GM21619 (cell line): ENCODE data around the gene GPRIN1.
A peak's percentile ranks its signal among the peaks of the same experiment; 100 is the strongest.

Source experiments
- ATAC-seq: cut with Tn5 transposase; IDR thresholded peaks from one replicate; pipeline ENCODE4 v1.9.1; 2021; ENCODE audit not compliant: unreplicated experiment

The GPRIN1 gene

DNA sequence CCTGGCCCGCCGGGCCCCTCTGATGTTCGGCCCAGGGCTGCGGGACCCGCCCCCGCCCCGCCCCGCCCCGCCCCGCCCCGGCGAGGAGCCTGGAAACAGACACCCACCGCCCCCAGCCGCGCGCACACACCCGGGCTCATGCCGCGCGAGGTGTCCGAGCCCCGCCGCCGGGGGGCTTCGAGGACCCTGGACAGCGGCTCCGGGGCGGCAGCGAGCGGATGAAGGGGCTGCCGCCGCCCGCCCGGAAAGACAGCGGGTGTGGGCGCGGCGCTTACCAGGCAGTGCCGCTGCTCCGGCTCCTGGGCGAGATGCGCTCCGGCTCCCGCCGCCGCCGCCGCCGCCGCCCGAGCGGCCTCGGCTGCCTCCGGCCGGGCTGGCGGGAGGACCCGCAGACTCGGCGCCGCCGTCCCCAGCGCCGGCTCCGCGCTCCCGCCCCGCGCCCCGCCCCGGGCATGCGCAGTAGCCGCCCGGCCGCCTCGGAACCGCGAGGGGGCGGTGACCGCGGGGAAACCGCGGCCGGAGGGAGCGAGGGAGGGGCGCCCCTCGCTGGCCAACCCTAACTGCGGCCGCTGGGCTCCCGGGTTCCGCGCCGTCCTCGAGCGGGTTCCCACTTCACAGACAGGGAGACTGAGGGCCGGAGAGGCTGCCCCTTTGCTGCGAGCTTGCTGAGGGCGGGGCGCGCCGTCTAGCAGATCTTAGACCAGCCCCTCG is at the start of gene GPRIN1:
Gene GPRIN1, minus strand, starts transcription at position 433 of the 711 bp plus-strand sequence. CDS start 10,322 bp downstream, outside the sequence.
- ATAC-seq: peak; percentile 80

DNA sequence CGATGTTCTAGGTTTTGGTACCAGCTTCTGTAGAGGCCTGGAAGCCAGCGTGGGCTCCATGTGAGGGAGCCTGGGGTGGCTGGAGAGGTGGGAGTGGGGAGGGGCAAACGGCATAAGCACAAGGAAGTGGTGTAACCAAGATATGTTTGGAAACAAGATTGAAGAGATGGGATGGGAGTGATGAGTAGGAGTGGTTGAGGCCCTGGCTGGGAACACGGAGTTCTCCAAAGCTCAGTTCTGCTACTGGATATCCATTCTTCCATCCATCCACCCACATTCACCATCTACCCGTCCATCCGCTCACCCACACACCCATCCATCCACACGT is 49.5 kb upstream of the GPRIN1 start:
- ATAC-seq: no peak

DNA sequence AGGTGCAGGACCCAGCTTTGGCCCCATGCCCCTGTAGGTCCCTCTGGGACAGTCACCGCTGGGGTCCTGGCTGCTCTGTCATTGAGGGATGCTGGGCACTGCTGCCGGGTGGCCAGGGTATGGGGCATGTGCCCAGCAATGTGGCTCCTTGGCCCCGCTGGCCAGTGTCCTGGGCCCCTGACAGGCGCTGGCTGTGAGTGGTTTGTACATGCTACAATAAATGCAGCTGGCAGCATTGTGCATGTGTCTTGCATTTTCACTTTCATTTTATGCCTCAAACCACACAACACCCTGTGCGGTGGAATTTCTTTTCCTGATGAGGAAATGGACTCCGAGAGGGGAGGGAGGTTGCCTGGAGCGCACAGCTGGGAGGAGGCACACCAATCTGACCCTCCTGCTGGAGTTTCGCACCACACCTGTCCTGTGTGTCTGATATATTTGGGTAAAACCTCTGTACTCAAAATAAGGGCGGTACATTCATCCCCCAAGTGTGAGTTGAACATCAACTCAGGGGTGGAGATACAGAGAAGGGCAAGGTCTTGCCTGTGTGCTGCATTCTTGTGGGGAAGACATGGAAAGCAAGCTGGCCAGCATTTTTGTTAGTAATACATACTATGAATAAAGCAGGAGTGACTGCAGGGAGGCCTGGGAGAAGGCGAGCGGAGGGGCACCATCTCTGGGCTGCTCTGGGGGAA is 49.0 kb upstream of the GPRIN1 start:
- peak; percentile 55 for ATAC-seq

DNA sequence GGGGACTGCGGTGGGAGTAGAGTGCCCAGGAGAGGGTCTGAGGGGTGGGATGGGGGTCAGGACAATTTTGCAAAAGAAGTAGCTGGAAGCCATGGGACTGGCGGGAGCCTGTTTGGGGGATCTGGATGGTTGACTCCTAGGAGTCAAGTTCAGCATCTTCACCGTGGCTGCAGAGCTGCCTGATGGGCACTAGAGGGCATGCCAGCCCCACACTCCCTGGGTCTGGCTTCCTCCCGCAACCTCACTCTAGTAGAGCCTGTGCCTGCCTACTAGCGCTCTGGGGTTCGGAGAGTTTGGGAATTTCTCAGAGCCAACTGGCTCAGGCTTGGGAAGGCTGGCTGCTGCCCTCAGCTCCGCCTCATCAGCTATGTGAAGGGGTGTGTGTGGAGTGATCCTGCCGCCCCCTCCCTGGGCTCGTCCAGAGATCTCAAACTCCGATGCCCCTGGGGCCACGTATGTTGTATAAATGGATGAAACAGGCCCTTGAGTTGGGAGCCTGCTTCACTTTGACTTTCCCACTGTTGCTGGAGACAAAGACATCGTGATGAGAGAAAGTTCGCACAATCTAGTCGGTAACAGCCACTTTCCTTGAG is 48.1 kb upstream of the GPRIN1 start:
- peak; percentile 37 for ATAC-seq

DNA sequence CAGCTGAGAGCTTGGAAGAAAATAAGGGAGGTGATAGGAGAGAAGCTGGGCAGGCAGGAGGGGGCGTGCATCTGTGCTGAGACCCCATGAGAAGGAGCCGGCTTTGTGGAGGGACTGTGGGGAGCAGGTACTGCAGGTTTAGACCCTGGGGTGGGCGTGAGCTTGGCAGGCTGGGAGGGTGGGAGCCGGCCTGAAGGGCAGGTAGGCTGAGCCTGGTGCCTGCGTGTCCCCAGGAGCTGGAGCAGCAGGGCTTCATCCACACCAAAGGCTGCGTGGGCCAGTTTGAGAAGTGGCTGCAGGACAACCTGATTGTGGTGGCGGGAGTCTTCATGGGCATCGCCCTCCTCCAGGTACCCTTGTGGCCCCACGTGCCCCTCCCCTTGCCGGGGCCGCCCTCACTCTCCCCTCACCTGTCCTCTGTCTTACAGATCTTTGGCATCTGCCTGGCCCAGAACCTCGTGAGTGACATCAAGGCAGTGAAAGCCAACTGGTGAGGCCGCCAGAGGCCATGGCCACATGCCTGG is 46.6 kb upstream of the GPRIN1 start:
- no peak for ATAC-seq

DNA sequence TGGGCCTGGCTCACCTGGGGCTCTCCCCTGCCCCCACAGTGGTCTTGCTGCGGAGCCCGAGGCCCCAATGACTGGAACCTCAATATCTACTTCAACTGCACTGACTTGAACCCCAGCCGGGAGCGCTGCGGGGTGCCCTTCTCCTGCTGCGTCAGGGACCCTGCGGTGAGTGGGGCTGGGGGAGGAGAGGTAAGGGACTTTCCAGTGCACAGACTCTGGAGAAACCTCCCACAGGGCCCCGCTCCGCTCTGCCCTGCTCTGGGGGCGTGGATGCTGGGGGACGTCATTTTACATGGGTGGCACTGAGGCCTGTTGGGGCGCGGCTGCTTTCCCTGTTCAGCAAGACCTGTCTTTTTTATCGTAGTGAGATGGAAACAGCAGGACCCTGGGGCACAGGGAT is 44.9 kb upstream of the GPRIN1 start:
- ATAC-seq: no peak

DNA sequence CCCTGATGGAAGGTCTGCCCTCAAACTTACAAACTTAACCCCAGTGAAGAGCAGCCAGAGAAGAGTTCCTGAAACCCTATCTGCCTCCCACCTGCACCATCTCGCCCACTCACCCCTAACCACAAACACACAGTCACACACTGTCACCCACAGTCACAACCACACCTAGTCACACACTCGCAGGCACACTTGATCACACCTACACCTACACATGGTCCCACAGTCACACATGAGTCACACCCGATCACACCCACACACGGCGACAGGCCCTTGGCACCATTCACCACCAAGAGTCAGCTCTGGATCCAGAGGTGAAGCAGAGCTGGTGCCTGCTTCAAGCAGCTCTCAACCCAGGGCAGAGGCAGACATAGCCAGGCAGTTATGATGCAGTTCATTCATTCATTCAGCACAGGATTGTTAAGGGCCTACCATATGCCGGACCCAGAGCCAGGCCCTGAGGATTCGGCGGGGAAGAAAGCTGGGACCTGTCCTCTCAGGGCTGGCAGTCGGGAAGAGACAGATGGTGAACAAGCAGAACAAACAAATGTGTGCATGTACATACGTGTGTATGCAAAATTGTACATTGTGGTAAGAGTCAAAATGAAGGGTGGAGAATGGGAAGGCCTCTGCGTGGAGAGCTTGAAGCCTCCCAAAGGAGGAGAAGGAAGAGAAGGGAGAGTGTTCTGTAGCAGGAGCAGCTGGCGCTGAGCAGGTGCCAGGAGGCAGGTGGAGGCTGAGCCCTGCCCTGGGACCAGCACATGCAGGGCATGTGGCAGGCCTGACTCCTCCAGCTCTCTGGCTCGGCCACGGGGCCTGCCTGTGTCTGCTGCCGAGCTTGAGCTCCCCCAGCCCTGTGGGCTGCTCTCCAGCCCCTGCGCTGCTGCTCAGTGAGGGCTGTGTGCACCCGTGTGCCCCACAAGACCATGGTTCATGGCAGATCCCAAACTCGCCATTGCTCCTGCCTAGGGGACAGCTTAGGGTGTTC is 43.7 kb upstream of the GPRIN1 start:
- ATAC-seq: no peak

DNA sequence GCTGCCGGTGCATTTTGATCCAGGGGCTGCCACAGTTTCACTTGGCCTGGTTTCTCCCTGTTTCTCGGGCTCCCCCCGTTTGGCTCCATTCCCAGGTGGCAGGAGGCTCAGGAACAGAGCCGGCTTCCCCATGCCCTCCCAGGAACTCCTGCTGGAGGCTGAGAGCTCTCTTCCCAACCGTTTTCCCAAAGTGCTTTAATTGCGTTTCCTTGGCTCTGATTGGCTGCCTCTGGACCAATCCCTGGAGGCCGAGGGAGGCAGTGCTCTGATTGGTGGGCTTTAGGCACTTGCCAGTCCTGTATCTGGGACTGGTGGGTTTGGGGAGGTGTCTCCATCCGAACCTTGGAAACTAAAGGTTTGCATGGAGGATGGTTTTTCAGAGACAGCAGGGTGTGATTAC is 42.2 kb upstream of the GPRIN1 start:
- no peak for ATAC-seq

DNA sequence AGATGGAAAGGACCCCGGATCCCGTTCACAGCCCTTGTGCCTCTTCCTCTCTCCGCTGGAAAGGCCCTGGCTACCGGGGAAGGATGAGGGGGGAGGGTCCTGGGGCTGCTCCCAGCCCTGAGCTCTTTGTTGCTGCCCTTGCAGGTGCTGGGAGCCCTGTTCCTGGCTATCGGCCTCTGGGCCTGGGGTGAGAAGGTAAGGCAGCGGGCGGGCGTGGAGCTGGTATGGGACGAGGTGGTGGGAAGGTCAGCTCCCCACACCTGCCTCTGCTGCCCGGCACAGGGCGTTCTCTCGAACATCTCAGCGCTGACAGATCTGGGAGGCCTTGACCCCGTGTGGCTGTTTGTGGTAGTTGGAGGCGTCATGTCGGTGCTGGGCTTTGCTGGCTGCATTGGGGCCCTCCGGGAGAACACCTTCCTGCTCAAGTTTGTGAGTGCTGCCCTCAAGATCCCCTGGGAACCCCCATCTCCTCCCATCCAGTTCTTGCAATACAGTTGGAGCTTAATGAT is 41.6 kb upstream of the GPRIN1 start:
- no peak for ATAC-seq

DNA sequence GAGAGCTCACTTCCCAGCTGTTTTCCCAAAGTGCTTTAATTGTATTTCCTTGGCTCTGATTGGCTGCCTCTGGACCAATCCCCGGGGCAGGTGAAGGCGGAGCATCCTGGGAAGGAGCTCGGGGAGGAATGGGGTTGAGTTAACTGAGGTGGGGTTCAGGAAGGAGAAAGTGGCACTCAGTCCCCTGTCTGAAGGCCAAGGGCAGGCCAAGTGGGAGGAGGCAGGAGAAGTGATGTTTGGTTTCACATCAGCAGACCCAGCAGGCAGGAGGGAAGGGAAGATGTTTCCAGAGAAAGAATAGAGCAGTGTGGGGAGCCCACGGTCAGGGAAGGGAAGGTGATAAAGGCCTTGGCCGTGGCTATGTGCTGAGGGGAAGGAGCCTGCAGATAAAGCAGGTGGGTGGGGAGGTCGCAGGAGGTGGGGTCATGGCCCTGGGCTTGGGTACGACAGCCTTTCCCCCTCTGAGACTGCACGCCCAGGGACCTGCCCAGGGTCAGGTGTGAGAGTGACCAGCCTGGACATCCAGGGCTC is 40.5 kb upstream of the GPRIN1 start:
- ATAC-seq: no peak

DNA sequence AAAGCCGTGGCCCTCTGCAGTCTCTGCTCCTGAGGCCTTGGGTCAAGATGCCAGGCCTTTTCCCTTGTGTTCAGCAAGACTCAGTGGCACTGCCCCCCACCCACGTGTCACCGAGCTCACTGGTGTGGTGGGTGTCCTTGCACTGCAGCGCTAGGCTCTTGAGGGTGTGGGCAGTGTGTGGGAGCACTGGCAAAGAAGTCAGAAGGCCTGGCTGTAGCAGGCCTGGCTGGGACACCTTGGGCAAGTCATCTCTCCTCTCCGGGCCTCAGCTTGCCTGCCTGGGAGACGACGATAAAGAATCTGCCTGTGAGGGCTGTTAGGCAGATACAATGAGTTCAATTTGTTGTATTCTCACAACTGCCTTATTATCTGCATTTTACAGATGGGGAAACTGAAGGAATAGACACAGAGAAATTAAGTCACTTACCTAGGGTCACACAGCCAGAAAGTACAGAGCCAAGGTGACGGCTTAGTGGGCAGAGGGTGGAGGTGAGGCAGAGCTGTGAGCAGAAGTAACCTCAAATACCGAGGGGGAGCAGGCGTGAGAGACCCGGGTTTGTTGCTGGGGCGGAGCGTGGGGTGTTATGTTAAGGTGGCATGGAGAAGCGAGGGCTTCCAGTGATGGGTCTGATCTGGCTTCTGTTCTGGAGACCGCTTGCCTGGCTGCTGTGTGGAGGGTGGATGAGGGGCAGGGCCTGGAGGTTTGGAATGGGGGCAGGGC is 38.7 kb upstream of the GPRIN1 start:
- no peak for ATAC-seq

DNA sequence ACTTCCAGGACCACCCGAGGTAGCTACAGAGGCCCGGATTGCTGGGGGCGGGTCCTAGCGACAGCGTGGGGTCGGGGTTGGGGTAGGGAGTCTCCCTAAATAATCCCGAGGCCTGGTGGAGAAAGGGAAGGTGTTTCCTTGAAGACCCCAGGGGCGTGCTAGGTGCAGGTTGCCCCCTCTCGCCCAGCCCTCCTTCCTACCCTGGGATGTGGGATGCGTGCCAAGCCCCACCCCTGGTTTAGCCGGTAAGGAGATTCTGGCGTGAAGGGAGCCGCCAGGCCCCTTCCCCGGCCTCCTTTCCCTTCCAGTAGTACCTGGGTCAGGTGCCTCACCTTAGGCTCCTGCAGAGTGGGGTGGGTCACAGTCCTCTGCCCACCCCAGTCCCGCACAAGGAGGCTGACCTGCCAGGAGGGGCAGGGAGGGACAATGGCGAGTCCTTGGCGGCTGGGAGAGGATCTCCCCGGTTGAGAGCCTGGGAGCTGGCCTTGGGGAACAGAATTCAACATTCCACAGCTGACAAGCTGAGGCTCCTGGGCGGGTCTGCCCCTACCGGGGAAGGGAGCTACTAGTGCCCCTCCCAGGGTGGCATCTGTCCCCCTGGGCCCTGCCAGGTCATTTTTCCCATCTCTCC is 38.0 kb upstream of the GPRIN1 start:
- ATAC-seq: no peak

DNA sequence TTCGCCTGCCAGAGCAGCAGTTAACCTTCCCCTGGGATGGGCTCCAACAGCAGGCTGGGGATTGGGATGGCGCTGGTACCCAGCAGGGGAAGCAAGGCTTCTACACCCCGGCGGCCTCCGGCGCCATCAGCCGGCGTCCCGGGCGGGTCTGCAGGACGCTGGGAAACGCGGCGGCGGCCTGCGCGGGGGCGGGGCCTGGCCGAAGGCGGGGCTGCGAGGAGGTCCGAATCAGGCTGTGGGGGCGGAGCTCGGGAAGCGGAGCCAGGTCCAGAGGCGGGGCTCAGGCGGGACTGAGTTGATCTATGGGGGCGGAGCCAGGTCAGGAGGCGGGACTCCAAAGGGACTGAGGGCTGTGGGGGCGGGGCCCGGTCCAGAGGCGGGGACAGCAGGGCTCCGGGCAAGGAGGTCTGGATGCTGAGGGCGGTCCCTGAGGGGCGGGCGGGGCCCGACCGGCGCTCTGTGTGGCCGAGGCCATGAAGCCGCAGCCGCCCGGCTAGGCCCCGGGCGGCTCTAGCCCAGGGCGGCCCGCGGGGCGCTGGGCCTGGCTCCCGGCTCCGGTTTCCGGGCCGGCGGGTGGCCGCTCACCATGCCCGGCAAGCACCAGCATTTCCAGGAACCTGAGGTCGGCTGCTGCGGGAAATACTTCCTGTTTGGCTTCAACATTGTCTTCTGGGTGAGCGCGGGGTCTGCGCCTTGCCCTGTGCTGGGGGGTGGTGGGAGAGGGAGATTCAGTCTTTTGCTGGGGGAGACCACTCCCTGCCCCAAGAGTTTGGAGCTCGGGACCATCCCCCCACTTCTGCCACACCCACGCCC is 37.3 kb upstream of the GPRIN1 start, which contains the start of gene TSPAN17:
Gene TSPAN17, plus strand, starts transcription at position 455 of the 813 bp plus-strand sequence. Its CDS starts 132 bp downstream, at position 587.
- ATAC-seq: peak; percentile 93

DNA sequence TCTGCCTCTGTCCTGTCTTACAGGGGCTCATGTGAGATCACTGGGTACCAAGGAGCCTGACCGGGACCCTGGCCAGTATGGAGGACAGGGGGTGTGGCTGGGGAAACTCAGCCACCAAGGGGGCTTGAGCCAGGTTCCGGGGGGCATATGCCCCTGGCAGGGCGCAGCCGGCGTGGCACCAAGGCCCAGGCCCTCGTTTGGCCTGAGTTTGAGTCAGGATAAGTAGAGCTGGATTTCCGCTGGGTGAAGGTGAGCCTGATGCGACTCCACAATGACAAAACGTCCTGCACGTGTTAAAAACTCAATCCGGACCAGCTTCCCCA is 36.7 kb upstream of the GPRIN1 start:
- peak; percentile 4 for ATAC-seq

DNA sequence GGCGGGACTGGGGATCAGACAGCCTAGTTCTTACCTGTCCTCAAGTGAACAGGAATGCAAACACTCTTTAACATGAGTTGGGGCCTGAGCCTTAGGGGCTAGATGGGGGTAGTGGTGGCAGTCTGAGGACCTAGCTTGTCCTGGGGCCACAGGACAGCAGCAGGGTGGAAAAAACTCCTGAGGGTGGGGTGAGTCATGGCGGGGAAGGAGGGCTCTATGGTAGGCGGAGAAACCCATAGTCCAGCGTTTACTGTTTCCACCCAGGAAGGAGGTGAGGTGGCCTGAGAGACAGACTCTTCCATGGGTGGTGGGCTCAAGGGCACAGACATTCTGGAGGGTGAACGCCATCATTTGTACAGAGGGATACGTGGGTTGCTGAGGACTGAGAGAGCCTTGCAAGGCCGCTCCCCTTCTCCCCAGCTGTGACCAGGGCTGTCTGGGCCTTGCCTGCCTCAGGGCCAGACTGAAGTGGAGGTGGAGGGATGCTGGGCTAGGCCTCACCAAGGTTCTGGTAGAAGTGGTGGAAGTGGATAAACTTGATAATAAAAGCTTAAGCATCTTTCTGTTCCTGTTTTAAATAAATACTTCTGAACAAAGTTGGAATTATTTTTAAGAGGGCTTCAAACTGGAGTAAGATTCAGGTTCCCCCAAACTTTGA is 36.2 kb upstream of the GPRIN1 start:
- no peak for ATAC-seq

DNA sequence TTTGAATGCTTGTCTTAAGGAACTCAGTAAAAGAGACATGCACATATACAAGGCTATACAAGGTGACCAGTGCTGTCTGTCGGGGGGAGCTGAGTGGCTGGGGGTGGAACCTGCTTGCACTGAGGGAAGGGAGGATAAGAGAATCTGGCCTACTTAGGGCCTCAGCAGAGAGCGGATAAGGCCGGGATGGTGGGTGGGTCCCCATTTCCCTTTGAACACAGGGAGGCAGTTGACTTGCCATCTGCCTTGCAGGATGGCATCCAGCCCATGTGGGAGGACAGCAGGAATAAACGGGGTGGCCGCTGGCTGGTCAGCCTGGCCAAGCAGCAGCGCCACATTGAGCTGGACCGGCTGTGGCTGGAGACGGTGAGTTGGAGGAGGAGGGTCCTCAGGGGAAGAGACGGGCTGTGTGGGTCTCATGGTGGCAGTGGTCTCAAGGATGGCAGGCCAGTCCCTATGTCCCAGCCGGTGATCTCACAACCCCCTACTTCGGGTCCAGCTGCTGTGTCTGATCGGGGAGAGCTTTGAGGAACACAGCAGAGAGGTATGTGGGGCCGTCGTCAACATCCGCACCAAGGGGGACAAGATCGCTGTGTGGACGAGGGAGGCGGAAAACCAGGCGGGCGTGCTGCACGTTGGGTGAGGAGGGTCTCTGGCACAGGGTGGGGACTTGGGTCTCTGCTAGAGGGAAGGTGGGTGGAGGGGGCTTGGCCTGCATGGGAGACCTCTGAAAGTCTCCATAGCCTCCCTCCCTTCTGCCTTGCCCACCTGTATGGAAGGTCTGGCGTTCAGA is 35.1 kb upstream of the GPRIN1 start:
- ATAC-seq: no peak

DNA sequence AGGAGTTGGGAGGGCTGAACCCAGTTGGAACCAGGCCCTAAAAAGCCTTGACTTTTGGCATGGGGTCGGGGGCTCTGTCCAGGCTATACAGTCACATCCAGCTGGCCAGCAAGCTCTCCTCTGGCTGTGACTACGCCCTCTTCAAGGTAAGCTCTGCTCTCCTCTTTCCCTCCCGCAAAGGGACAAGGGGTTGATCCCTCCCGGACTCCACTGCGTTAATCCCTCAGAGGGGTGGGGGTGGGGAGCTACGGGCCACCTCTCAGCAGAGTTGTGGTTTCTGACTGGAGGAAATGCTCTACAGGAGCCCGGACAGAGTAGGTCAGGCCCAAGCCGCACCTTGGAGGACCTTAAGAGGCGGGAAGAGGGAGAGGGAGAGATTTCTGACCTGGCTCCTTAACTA is 34.3 kb upstream of the GPRIN1 start:
- no peak for ATAC-seq
